GM03348 (cell line): Measurements from ENCODE around the gene NTNG2.

Experiments
- DNase-seq: peaks from one replicate; pipeline ENCODE4 v3.0.0; 2012; ENCODE audit warnings: low spot score

The NTNG2 gene

DNA sequence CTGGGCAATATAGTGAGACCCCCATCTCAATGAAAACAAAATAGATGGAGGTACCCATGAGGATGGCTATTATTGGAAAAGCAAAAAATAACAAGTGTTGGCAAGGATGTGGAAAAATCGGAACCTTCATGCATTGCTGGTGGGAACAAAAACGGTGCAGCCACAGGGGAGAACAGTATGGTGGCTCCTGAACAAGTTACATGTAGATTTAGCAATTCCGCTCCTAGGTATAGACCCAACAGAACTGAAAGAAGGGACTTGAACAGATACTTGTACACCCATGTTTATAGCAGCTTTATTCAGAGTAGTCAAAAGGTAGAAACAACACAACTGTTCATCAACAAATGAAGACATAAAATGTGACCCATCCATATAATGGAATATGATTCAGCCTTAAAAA is 43.0 kb downstream of the NTNG2 start:
- DNase-seq, result no peak

DNA sequence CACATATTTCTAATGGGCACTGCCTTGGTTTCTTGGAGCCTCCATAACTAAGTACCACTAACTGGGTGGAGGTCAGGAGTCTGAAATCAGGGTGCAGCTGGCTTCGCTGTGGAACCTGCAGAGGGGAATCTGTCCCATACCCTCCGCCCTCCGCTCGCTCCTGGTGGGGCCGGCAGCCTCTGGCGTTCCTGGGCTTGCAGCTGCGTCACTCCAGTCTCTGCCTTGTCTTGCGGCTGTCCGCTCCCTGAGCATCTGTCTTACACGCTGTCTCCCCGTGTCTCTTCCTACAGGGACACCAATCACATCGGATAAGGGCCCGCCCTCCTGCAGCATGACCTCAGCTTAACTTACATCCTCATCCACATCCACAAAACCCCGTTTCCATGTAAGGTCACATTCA is 45.4 kb downstream of the NTNG2 start:
- no peak for DNase-seq

DNA sequence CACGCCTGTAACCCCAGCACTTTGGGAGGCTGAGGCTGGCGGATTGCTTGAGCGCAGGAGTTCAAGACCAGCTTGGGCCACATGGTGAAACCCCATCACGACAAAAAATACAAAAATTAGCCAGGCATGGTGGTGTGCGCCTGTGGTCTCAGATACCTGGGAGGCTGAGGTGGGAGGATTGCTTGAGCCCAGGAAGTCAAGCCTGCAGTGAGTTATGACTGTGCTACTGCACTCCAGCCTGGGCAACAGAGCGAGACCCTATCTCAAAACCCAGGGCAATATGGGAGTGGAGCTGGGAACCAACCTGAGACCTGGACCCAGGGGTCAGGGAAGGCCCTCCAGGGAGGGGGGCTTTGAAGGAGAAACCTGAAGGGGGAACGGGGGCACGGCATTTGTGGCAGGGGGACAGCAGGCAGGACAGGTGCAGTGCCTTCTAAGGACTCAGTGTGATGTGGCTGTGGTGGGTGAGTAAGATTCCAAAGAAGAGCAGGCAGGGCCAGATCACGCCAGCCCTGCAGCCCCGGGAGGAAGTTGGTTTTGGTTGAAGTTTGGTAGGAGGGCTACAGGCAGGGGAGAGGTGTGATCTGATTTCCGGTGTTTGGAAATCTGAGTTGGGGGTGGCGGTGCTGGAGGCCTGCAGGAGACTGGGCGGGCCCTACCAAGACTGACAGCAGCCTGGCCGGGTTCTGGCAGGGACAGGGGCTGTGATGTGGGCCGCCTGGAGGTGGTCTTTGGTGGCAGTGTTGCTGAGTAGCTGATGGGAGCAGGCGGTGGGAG is 46.2 kb downstream of the NTNG2 start:
- no peak for DNase-seq

DNA sequence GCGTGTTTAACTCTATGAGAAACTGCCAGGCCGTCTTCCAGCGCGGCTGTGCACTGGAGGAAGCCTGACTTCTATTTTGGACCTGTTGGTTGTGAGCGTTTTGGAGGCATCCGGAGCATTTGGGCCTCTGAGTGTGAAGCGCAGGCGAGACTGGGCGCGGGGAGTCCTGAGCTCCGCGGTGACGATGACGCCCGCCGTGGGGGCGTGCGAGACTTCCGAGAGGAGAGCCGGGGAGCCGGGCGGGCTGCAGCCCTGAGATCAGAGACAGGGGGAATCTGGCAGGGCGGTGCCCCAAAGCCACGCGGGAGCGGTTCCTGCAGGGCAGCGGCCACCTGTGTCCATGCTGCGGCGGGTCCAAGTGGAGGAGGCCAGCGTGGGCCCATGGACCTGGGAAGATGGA is 47.4 kb downstream of the NTNG2 start:
- DNase-seq, result no peak

DNA sequence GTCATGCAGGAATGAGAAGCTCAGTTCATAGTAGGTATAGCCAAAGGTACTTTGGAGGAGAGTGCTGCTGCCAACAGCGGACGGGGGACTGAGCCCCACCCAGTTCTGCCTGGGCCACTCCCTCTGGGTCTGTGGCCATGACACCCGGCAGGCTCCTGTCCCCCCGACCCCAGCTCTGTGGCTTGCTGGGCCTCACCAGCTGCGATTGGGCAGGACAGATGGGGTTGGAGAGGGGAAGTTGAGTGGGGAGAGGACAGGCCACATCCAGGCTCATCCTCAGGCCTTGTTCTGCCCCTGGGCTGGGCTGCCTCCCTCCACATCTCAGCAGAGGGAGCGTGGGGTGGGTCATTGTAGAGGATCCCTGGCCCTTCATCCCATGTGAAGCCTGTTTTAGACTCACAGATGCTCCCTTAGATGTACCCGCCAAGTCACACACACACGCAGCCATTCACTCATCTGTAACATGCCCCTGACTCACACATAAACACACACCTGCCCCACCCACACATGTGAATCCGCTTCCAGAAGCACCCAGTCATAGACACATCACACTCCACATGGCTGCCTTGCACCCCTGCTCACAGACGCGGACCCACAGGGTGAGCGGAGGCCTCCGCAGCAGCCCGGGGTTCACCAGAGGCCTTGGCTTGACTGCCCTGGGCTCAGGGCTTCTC is 48.8 kb downstream of the NTNG2 start:
- DNase-seq, result no peak

DNA sequence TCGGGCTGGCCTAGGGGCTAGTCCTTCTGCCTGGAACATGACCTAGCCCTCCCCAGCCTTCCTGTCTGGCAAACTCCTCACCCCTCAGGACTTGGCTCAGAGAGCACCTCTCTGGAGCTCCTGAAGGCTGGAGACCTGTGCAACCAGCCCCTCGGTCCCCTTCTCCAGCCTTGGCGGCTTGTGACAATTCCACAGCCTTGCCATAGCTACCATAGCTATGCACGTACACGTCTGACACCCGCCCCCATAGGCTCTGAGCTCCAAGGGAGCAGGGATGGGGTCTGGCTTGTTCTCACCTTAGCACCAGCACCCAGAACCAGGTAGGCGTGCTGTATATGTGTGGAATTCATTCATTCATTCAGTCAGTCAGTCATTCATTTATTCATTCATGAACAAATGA is 49.7 kb downstream of the NTNG2 start:
- DNase-seq, result no peak

DNA sequence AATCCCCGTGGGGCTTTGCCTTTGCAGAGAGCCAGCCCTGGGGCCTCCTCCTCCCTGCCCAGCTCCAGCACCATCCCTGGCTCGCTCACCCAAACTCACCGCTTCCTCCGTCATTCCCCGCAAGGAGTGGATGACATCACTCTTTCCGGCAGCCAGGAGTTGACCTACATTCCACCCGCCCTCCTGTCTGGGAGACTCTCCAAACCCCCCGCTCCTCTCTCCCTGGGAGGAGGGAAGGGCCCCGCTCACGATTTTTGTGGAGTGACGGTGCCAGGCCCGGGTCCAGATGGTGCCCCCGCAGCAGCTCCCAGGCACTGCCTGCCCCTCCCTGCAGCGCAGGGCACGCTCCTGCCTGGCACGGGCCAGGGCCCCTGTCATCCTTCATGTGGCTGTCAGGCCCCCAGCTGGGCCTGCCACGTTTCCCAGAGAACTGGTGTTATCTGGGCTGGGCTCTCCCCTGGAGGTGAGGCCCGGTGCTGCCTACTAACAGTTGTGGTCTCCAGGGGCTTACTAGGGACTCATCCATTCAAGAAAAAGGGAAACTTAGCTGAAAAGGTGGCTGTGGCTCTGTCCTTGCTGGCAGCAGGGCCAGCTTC is 52.3 kb downstream of the NTNG2 start:
- DNase-seq, result peak; percentile 93

DNA sequence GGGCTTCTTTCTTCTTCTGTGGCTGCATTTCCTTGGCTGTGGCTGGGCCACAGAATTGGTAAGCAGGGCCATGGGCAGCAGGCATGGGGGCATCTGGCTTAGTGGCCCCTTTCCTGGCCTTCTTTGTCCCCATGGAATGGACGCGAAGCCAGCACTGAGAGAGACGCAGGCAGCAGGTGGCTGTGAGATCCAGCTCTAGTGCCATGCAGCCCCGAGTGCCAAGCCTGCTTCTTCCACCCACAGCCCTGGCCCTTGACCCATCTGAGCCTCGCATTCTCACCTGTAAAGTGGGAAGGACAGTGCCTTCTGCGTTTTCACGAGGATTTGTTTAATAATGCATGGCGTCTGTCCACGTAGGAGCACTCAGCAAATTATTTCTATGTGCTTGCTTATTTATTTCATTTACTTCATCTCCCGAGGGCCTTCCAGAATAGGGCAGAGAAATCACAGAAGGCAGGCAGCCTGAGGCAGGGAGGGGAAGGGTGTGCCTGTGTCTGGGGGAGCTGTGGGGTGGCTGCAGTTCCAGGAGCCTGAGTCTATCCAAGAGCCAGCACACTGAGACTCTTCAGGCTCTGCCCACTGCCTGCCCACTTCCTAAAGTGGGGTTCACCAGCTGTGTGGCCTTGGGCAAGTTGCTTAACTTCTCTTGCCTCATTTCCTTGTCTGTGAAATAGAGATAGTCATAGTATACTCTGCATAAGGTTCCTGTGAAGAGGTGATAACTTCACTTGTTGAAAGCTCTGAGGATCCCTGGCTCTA is 55.2 kb downstream of the NTNG2 start:
- DNase-seq, result no peak

DNA sequence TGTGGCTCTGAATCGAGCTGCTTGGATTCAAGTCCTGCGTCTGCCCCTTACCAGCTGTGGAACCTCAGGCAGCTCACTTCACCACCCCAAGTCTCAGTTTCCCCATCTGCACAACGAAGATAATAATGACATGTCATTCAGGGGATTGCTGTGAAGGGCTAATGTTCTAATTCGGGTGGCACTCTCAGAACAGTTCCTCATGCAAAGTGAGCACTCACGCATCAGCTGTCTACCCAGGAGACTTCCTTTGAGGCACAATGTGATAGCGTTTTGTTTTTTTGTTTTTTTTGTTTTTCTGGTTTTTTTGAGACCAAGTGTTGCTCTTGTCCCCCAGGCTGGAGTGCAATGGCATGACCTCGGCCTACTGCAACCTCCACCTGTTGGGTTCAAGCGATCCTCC is 56.4 kb downstream of the NTNG2 start:
- no peak for DNase-seq

DNA sequence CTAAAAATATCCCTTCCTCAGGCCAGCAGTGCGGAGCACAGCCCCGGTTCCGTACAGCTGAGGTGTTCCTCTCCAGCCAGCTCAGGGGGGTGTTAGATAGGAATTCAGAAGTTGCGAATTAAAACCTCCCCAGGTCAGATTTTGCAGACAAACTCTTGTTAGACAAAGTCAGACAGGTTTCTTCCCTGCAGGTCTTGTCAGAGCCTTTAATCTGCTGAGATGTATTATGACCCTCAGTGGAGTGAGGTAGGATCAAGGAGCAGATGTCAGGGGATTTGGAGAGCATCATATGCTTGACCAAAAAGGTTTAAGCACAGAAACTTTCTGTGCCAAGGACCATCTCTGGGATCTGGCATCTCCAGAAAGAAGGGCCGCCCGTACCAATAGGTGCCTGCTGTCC is 60.1 kb downstream of the NTNG2 start:
- no peak for DNase-seq

DNA sequence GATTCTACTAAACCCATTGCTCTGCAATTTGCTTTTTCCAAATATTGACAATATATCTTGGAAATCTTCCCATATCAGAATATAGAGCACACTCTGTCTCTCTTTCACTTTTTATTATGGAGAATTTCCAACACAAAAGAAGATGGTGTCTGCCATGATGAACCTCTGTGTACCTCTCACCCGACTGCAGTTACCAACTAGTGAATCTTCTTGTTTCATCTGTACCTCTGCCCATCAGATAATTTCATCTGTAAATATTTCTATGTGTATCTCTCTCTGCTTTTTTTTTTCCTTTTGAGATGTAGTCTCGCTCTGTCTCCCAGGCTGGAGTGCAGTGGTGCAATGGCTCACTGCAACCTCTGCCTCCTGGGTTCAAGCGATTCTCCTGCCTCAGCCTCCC is 62.8 kb downstream of the NTNG2 start:
- no peak for DNase-seq

DNA sequence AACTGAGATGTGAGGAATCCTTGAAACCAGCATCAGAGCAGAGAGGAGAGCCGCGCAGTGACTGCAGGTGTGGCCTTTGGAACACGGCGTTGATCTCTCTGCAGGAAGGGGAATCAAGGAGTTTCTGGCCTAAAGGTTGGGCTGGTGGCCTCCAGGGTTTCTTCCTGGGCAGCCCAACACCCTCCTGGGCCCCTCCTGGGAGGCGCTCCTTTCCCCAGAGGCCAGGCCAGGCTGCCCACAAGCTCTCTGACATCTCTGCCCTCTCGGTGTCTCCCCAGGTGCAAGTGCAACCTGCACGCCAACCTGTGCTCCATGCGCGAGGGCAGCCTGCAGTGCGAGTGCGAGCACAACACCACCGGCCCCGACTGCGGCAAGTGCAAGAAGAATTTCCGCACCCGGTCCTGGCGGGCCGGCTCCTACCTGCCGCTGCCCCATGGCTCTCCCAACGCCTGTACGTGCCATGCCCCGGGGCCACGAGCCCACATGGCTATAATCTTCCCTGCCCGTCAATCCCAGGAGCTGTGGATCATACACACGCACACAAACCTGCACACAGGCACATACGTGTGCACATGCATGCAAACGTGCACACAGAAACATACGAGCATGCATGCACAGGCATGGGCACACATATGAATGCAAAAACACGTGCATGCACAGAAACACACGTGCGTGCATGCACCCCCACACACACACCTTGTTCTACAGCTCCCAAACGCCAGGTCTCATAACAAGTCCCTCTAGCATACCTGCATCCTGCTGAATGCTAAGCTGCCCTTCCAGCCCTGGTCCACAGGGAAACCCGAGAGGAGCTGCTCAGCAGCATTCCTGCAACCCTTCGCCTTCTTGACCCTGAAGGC is 64.9 kb downstream of the NTNG2 start:
- no peak for DNase-seq

DNA sequence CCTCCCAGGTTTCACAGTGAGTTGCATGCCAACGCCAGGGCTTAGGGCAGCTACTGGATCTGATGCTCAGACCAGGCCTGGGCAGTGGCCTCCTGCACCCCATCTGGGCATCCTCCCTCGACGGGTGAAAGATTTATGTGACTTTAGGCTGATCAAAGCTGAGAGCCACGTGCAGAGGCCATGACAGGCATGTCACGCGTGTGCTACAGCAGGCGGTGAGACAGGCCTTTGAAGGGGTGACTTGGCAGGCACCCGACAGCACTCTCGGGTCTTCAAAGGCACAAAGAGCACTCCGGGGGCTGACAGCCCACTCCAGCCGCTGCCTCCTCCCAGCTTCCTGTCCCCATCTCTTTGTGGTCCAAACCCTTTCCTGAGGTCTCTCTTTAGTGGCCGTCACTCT is 66.2 kb downstream of the NTNG2 start:
- no peak for DNase-seq

DNA sequence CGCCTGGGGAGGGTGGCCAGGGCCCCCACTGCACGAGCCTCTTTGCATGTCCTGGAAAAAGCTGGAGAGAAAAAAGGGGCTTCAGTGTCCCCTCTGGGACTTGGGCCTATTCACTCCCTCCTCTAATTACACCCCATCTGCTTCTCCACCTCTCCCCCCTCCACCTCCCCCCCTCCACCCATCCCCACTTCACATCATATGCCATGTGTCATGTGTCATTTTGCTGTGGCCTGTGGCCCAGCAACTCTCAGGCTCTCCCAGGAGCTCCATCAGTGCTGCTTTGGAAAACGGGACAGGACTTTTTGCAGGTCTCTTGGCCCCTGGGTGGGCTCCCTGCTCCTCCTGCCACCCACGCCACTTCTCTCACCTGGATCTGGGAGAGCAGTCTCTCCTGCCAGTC is 68.7 kb downstream of the NTNG2 start:
- DNase-seq, result no peak

DNA sequence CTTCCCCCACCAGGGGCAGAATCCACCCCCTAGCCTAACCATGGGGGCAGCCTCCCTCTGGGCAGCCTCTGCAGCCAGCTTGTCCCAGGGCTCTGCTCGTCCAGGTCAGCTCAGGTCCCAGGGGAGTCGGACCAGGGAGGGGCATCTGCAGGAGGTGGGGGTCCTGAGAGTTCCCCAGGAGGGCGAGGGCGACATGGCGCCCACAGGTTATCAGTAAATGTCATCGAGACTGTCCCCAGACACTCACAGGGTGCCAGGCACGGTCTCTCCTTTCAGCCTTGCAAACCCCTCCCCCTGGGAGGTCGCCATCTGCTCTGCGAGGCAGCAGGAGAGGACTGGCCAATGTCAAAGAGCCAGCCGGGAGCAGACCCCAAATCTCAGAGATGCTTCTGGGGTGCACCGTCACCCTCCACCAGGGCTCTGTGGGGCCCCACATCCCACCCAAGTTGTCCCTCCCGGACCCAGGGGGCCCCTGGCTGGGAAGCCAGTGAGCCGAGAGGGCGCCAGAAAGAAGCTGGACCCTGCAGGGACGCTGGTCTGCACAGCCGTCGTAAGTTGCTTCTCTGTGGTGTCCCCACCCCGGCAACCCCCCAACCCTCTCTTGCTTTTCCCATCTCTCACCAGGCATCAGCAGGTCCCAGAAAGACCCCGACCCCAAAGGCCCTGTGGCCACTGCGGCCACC is 69.3 kb downstream of the NTNG2 start:
- no peak for DNase-seq

DNA sequence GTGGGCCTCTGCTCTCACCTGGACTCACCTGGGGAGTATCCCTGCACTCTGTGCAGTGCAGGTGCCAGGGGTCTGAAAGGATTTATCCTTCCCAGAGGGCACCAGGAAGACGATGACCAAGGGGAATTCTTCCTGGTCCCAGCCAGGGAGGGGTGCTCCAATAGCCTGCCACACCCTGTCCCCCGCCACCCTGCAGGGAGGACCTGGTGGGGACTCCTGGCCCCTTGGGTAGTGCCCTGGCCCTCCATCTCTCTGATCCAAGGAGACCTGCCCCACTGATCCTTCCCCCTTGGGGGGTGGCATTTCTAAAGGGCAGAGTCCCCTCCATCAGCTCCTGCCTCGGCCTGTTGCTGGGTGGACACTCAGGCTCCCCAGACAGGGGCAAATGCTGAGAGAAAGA is 70.7 kb downstream of the NTNG2 start:
- DNase-seq, result no peak

DNA sequence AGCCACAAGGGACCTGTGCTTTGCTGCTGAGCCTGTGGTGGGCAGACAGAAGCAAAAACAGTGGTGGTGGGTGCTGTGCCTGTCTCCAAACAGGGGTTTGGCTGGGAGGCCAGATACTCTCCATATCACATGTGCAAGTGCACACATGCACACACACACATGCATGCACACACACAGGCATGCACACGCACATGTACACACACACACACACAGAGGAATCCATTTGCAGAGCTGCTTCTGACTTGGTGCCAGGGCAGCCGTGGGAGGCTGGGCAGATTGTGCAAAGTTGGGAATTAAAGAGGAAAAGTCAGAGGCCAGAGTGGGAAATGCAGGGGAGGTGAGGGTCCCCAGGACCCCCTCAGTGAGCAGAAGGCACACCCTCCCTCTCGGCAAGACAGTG is 71.3 kb downstream of the NTNG2 start:
- no peak for DNase-seq

DNA sequence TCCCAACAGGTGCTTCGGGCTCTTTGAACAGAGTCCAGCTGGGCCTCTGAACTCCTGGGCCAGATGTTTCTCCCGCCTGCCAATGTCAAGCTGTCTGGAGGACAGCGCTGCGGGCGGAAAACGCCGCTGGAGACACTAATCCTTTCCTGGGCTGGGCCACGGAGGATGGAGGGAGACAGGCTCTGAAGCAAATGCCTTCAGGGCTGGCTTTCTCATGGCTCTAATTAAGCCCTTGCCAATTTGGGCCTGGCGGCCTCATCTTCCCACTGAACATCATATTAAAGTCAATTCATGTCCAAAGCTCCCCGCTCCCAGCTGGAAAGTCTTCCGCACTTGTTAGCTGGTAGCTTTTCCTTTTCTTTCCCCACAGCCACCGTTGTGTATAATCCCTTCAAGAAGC is 72.7 kb downstream of the NTNG2 start:
- no peak for DNase-seq

DNA sequence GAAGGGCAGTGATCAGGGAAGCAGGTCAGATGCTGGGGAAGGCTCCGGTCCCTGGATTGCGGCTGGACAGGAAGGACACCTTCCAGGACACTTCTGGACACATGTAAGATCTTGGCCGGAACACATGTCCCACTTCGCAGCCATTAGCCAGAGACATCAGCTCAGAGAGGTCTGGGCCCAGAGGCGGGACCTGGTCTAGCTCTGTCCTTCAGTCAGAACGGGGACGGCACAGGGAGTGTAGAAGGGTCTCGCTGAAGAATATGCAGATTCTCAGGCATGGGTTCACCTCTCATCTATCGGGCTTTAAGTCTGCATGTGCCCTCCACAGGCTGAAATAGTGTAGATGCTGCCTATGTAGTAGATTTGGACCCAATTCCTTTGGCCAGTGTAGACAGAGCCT is 73.3 kb downstream of the NTNG2 start:
- DNase-seq, result no peak

DNA sequence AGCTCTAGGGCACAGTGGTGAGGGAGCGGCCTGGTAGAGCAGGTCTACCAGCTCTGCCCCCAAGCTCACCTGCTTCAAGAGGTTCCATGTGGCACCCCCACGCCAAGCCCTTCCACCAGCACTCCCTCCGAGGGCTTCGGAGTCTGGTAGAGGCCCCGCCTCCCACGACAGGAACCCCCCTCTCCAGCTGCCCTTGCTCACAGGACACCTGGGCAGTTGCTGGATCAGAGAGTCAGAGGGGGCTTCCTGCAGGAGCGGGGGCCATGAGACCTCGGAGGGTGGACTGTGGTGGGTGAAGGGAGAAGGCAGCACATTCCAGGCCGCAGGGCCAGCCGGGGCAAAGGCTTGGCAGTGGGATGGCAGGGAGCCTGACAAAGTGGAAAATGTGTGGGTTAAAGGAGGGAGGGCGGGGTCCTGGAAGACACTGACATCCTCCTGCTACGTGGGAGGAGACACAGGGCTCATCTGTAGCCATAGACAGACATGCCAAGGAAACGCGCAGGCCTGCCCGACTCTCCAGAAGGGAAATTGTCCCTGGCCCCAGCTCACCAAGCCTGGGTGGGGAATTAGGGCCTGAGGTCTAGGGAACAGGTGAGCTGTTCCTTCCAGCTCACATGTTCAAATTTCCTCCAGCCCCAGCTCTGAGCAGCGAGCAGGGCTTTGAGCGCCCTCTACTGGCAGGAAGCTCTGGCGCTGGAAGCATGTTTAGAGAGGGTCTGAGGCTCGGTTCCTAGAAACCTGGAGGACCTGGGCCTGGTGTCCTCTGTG is 74.2 kb downstream of the NTNG2 start:
- DNase-seq, result peak; percentile 87
